ENCODE data around the gene TLR5.

The TLR5 gene

GRCh38 chr1:223062177-223062576 is 80.9 kb downstream of the TLR5 start:
- no peak for DNase-seq

DNA sequence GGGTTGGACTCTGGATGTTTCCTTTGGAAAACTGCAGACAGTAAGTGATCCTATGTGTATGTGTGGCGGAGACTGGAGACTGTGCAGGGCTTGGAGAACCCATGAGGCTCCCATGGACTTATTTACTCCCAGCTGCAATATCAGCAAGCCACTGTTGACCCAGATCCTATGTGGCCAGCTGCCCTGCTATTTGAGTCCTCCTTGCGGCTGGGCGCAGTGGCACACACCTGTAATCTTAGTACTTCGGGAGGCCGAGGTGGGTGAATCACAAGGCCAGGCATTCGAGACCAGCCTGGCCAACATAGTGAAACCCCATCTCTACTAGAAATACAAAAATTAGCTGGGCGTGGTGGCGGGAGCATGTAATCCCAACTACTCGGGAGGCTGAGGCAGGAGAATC is 83.5 kb downstream of the TLR5 start:
- no peak for DNase-seq
